Measurements from ENCODE around the gene SND1.
"Not testable (repeated sequence)": the region's sequence is repeated elsewhere in the genome, so short reads cannot be mapped to it uniquely, and the experiment has no call there.

The SND1 gene

GRCh38 chr7:127667017-127667670, 15.2 kb downstream of the SND1 start:
- no peak for TF ChIP-seq CTCF (IDR thresholded peaks at IDR 0.05; ENCODE audit: extremely low read depth, missing control alignments)

GRCh38 chr7:127667759-127668530, 16.0 kb downstream of the SND1 start:
- no peak for DNase-seq (ENCODE audit: low spot score)
- TF ChIP-seq CTCF (IDR thresholded peaks at IDR 0.05; ENCODE audit: extremely low read depth, missing control alignments) = no peak

More at GRCh38 chr7:127667017-127667670, 15.2 kb downstream of the SND1 start:
- no peak for DNase-seq (ENCODE audit: low spot score)

- no peak for TF ChIP-seq CTCF (IDR thresholded peaks at IDR 0.05; ENCODE audit: extremely low read depth, missing control alignments)
- no peak for DNase-seq (ENCODE audit: low spot score)
Measured at GRCh38 chr7:127671341-127671740, 19.3 kb downstream of the SND1 start.

- TF ChIP-seq CTCF (IDR thresholded peaks at IDR 0.05; ENCODE audit: extremely low read depth, missing control alignments) = no peak
- no peak for DNase-seq (ENCODE audit: low spot score)
Measured at GRCh38 chr7:127673902-127674301, 21.9 kb downstream of the SND1 start.

GRCh38 chr7:127674361-127674760, 22.4 kb downstream of the SND1 start:
- TF ChIP-seq CTCF (IDR thresholded peaks at IDR 0.05; ENCODE audit: extremely low read depth, missing control alignments) = no peak
- DNase-seq (ENCODE audit: low spot score) = no peak

GRCh38 chr7:127674923-127675322, 22.9 kb downstream of the SND1 start:
- DNase-seq (ENCODE audit: low spot score) = not testable (repeated sequence)

- no peak for DNase-seq (ENCODE audit: low spot score)
- no peak for TF ChIP-seq CTCF (IDR thresholded peaks at IDR 0.05; ENCODE audit: extremely low read depth, missing control alignments)
Measured at GRCh38 chr7:127675721-127676120, 23.7 kb downstream of the SND1 start.

All from GM20000 (cell line).